ENCODE data around the gene CFAP45.

DNA sequence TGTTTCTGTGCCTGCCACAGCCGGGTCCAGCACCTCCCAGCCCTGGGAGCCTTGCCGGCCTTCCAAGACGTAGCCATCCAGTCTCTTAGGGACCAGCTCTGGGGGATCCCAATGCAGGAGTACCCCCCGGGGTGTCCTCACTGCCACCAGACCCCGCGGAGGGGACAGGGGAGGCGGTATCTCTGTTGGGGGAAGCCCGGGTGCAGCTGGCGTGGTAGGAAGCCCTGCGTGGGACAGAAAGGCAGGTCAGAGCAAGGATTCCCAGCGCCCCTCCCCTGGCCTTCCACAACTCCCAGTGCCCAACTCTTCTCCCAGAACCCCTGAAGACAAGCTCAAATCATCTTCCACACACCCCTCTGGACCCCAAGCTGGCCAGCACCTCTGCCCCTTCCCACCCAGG, 30.3 kb upstream of the CFAP45 start:
- TF ChIP-seq YY1 (IDR thresholded peaks at IDR 0.05; ENCODE audit: insufficient read depth, insufficient read length) (no peak), ZNF274 (IDR thresholded peaks at IDR 0.05; ENCODE audit: low read depth, low read length) (no peak), SUZ12 (IDR thresholded peaks at IDR 0.05; ENCODE audit: extremely low read depth, insufficient read depth, insufficient read length) (no peak)
